Astrocyte of the cerebellum (primary cell): Measurements from ENCODE around the gene PYGO2.
"Not testable (repeated sequence)": the region's sequence is repeated elsewhere in the genome, so short reads cannot be mapped to it uniquely, and the experiment has no call there.

ENCODE experiments used
- DNase-seq: peaks from one replicate; pipeline ENCODE4 v3.0.0-alpha.2; 2011; ENCODE audit warnings: low read depth
- H3K4me3 ChIP-seq: 2 replicates; pipeline ENCODE4 v1.5.1; 2011; ENCODE audit warnings: mild to moderate bottlenecking, low read depth, low read length, moderate library complexity
- in situ Hi-C: cut with HindIII; loops from 2 replicates; pipeline ENCODE4 v1.10.0; 2017; ENCODE audit warnings: low sequenced_read_pairs
- TF ChIP-seq, protein P1 (sequence below): IDR thresholded peaks from 2 replicates; pipeline ENCODE4 v1.5.1; 2012; ENCODE audit warnings: low read length, low read depth, moderate library complexity, mild to moderate bottlenecking; ENCODE audit errors: missing control alignments

Gene PYGO2

DNA sequence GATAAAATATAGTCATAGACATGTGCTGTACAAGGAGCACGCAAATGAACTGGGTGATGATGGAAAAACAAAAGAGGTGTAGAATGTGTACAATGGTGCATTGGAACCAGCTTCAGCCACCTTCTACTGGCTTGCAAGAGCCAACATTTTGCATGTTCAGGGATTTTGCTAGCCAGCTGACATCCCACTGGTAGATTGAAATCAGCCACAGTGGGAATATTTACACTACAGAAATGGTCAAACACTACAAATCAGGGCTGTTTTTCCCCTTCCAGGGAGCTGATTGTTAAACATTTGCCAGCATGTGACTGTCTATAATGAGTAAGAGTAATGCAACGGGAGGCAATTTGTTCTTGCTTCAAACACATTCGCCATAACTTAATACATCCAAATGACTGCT lies 48.3 kb downstream of the PYGO2 start:
- H3K4me3 ChIP-seq: no peak overlapping the region
- in situ Hi-C loops: no loop called here
- TF ChIP-seq, protein P1, sequence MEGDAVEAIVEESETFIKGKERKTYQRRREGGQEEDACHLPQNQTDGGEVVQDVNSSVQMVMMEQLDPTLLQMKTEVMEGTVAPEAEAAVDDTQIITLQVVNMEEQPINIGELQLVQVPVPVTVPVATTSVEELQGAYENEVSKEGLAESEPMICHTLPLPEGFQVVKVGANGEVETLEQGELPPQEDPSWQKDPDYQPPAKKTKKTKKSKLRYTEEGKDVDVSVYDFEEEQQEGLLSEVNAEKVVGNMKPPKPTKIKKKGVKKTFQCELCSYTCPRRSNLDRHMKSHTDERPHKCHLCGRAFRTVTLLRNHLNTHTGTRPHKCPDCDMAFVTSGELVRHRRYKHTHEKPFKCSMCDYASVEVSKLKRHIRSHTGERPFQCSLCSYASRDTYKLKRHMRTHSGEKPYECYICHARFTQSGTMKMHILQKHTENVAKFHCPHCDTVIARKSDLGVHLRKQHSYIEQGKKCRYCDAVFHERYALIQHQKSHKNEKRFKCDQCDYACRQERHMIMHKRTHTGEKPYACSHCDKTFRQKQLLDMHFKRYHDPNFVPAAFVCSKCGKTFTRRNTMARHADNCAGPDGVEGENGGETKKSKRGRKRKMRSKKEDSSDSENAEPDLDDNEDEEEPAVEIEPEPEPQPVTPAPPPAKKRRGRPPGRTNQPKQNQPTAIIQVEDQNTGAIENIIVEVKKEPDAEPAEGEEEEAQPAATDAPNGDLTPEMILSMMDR: no peak
- DNase-seq: no peak

DNA sequence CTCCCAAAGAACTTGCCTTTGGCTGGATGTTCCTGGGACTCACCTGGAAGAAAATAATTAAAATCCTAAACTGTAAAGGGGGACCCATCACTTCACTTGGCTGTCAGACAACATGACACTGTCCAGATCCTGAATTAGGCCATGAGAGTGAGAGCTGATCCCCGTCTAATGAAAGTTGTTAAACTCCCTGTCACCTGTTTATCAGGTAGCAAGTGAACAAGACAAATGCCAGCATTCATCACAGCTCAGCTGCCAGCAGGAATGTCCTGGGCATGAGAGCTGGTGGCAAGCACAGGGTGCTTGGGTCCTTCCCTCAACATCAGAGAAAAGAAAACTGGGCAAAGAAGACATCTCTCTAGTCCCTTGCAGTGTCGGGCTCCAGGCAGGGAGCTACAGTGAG lies 48.8 kb downstream of the PYGO2 start:
- TF ChIP-seq, protein P1: no peak
- no peak overlapping the region for H3K4me3 ChIP-seq
- in situ Hi-C loops: no loop called here
- DNase-seq: no peak

DNA sequence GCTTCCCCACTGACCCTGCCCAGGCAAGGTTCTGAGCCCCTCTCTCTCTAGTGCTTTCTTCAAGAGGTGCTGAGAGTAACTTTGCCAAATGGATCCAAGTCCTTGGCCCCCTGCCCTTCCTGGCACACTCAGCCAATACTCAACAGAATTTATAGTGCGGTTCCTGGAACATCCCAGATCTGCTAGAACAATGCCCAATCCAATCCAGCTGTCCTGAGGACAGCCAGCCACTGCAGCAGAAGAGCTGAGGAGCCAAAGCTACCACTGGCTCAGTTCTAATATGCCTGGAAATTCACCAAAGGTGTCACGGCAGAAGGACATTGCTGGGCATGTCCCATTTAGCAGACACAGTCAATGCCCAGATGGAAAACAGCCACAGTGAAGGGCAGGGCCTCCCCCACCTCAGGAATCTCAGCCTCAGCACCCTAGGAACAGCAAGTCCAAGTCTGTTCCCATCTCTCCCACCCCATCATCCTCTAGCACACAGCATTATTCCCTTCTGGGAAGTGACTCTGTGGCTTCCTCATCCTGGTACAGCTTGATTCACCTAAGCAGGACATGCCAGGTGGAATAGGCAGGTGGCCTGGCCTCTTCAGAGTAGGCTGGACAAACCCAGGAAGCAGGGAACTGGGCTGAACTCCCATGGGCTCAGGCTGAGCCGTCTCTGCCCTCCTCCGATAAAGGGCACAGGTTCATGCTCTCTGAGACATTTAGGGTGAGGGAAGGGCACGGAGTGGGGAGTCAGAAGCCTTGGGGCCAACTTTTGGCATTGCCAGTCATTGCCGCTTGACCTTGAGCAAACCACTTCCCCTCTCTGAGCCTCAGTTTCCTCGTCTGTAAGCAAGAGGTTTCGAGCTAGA lies 49.7 kb downstream of the PYGO2 start:
- in situ Hi-C loops: no loop called here
- no peak for DNase-seq
- H3K4me3 ChIP-seq: no peak overlapping the region
- TF ChIP-seq, protein P1: no peak

DNA sequence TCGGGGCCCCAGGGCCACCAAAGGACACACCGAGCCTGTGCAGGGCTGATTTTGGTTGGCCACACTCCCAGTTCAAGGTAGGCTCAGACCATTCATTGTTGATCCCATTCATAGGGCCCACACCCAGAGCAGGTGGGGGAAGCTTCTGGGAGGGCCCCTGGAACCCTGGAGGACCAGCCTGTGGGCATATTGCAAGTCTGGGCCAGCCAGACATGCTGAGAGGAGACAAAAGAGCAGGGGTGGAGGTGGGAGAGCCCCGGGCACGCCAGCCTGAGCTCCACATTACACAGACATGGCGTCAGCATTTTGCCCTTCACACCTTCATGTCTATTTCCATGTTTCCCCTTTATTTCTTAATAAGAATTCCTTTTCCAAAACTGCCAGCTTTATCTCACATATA lies 50.7 kb downstream of the PYGO2 start:
- no peak for DNase-seq
- in situ Hi-C loops: no loop called here
- no peak overlapping the region for H3K4me3 ChIP-seq
- TF ChIP-seq, protein P1: no peak

DNA sequence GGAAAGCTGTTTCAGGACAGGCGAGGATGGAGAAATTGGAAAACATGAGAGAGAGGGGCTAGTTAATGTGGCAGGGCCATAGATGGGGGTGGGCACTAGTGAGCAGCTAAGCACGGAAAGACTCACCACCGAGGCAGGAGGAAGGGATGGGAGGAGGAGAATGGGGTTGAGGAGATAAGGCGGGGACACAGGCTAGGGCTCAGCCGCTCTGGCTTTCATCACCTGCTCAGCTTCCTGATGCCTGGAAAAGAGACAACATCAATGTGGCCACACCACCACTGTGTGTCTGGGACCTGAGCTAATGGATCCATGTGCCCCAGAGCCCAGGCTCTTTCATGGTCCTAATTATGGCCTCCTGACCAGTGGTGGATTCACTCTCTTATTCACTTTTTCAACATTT lies 52.6 kb downstream of the PYGO2 start:
- in situ Hi-C loops: no loop called here
- H3K4me3 ChIP-seq: no peak overlapping the region
- TF ChIP-seq, protein P1: no peak
- DNase-seq: no peak

DNA sequence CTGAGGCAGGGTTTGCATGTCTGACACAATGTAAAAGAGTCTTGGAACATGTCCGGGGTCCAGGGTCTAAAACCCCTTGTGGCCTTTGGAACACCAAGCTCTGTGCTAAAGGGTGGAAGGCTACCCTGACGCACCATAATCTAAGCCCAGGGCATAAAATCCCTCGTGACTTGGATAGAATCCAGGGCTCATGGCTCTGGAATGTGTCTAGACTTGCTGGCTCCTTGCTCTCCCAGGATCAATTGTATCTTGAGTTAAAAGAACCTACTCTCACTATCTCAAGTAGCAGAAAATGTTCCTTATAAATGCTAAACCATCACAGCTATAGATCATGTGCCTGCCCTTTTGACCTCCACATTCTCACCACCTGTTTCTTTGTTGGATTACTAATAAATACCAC lies 53.5 kb downstream of the PYGO2 start:
- H3K4me3 ChIP-seq, DNase-seq, in situ Hi-C loops: not testable (repeated sequence)
